Parathyroid adenoma (tissue), 2 donors: ENCODE results near the gene KCNT1.

Source experiments
- H2AFZ ChIP-seq: fragments of 300-600 bp; sonication (generic); one replicate; pipeline ENCODE4 v1.7.0; 2017; ENCODE audit warnings: antibody characterized with exemption, mild to moderate bottlenecking
- H3K27ac ChIP-seq: fragments of 300-600 bp; sonication (generic); one replicate; pipeline ENCODE4 v1.7.0; 2017
- H3K27me3 ChIP-seq: fragments of 300-600 bp; sonication (generic); one replicate; pipeline ENCODE4 v1.7.0; 2017; ENCODE audit warnings: low read length; ENCODE audit not compliant: control insufficient read depth, insufficient read depth
- H3K36me3 ChIP-seq: fragments of 300-600 bp; sonication (generic); one replicate; pipeline ENCODE4 v1.7.0; 2017; ENCODE audit warnings: low read length; ENCODE audit not compliant: control insufficient read depth, insufficient read depth
- H3K4me1 ChIP-seq: fragments of 300-600 bp; sonication (generic); one replicate; pipeline ENCODE4 v1.7.0; 2017; ENCODE audit warnings: control low read depth
- H3K4me2 ChIP-seq: fragments of 300-600 bp; sonication (generic); one replicate; pipeline ENCODE4 v1.7.0; 2017; ENCODE audit warnings: low read length
- H3K4me3 ChIP-seq: fragments of 300-600 bp; sonication (generic); one replicate; pipeline ENCODE4 v1.7.0; 2017; ENCODE audit warnings: low read depth, low read length
- H3K79me2 ChIP-seq: fragments of 300-600 bp; sonication (generic); one replicate; pipeline ENCODE4 v1.7.0; 2017; ENCODE audit warnings: control low read depth
- H3K9ac ChIP-seq: fragments of 300-600 bp; sonication (generic); one replicate; pipeline ENCODE4 v1.7.0; 2017; ENCODE audit warnings: mild to moderate bottlenecking
- H3K9me3 ChIP-seq: fragments of 300-600 bp; sonication (generic); one replicate; pipeline ENCODE4 v1.7.0; 2017; ENCODE audit warnings: low read length; ENCODE audit not compliant: control insufficient read depth
- CTCF ChIP-seq: fragments of 300-600 bp; sonication (generic); IDR thresholded peaks from one replicate; pipeline ENCODE4 v1.7.0; 2017; ENCODE audit warnings: antibody characterized with exemption, mild to moderate bottlenecking
- donor health status: primary hyperparathyroidism.

Gene KCNT1

GRCh38 chr9:135673941-135674340 is 28.0 kb upstream of the KCNT1 start:
- Histone ChIP-seq H3K79me2 (no peaks in the 10 kb centered on the region), H2AFZ (no peak overlapping the region), H3K9ac (no peak overlapping the region), H3K4me1 (no peaks in the 10 kb centered on the region), H3K4me2 (no peak overlapping the region), H3K36me3 (no peaks in the 10 kb centered on the region), H3K4me3 (no peak overlapping the region), H3K9me3 (no peaks in the 10 kb centered on the region), H3K27me3 (no peaks in the 10 kb centered on the region), H3K27ac (no peak overlapping the region)
- TF ChIP-seq CTCF, result no peak

DNA sequence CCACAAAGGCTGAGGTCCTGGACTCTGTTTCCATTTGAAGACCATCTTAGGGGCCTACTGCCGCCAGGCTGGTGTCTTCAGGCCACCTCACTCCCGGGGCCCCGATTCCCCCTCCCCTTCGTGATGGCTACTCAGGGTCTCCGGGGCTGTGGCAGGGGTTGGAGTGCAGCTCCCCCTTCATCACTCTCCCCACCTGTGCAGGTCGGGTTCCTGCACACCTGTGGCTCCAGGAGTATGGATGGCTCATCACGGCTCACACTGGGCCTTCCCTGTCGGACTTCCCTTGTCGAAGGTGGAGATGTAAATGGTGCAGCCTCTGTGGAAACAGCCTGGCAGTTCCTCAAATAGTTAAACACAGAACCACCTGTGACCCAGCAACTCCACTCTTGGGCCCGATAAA is 27.0 kb upstream of the KCNT1 start:
- H3K9me3 ChIP-seq, result no peaks in the 10 kb centered on the region
- no peaks in the 10 kb centered on the region for H3K79me2 ChIP-seq
- H3K4me1 ChIP-seq, result no peaks in the 10 kb centered on the region
- no peak overlapping the region for H3K27ac ChIP-seq
- H3K9ac ChIP-seq, result no peak overlapping the region
- no peak overlapping the region for H3K4me2 ChIP-seq
- H3K27me3 ChIP-seq, result no peaks in the 10 kb centered on the region
- TF ChIP-seq CTCF, result no peak
- no peak overlapping the region for H3K4me3 ChIP-seq
- H2AFZ ChIP-seq, result no peak overlapping the region
- no peaks in the 10 kb centered on the region for H3K36me3 ChIP-seq

DNA sequence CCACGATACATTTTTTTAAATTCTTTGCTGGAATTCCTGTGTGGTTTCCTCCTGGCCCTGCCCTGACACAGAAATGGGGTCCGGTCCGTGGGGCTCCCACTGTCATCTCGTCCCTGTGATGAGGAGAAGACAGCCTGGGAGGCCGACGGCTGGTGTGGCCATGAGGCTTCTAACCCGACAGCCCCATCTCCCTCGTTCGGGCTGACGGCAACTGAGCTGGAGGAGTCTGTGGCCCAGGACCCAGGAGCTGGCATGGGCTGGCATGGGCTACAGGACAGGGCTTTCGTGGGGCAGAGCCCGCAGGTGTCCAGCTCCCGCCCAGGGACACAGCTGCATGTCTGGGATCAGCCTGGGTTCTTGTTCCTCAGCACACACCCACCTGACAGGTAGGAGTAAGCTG is 25.1 kb upstream of the KCNT1 start:
- no peaks in the 10 kb centered on the region for H3K36me3 ChIP-seq
- no peaks in the 10 kb centered on the region for H3K27me3 ChIP-seq
- no peaks in the 10 kb centered on the region for H3K79me2 ChIP-seq
- H3K4me1 ChIP-seq, result no peaks in the 10 kb centered on the region
- no peak overlapping the region for H3K27ac ChIP-seq
- no peak for TF ChIP-seq CTCF
- no peak overlapping the region for H3K4me3 ChIP-seq
- H2AFZ ChIP-seq, result no peak overlapping the region
- no peaks in the 10 kb centered on the region for H3K9me3 ChIP-seq
- H3K4me2 ChIP-seq, result no peak overlapping the region
- no peak overlapping the region for H3K9ac ChIP-seq

DNA sequence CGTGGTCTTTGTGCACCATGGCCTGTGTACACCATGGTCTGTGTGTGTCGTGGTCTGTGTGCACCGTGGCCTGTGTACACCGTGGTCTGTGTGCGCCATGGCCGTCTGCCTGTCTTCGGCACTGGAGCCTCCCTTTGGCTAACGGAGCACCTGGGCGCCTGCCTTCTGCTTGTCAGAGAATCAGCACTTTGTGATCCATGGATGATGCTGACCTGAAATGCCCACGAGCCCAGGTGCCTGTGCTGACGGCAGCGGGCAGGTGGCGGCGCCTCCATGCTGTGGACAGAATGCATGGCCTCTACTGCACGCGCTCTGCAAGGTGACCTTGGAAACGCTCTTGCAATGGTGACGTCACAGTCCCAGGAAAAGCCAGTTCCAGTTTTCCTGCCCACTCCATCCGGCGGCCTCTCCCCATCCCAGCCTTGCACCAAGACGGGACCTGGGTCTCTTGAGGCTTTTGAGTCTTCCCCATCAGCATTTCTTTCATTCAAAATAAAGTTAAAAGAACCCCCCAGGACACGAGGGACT is 24.3 kb upstream of the KCNT1 start:
- no peaks in the 10 kb centered on the region for H3K9me3 ChIP-seq
- H3K36me3 ChIP-seq, result no peaks in the 10 kb centered on the region
- H3K4me1 ChIP-seq, result no peaks in the 10 kb centered on the region
- H3K4me2 ChIP-seq, result no peak overlapping the region
- H3K27me3 ChIP-seq, result no peaks in the 10 kb centered on the region
- no peak for TF ChIP-seq CTCF
- no peak overlapping the region for H3K4me3 ChIP-seq
- no peaks in the 10 kb centered on the region for H3K79me2 ChIP-seq
- no peak overlapping the region for H3K9ac ChIP-seq
- no peak overlapping the region for H3K27ac ChIP-seq
- no peak overlapping the region for H2AFZ ChIP-seq

- H3K27ac ChIP-seq, result no peak overlapping the region
- H3K4me1 ChIP-seq, result no peaks in the 10 kb centered on the region
- H3K36me3 ChIP-seq, result no peaks in the 10 kb centered on the region
- H3K79me2 ChIP-seq, result no peaks in the 10 kb centered on the region
- H3K27me3 ChIP-seq, result peaks cover 2% of the 10 kb centered on the region
- no peak overlapping the region for H3K4me2 ChIP-seq
- no peak for TF ChIP-seq CTCF
- H3K9ac ChIP-seq, result no peak overlapping the region
- no peak overlapping the region for H2AFZ ChIP-seq
- H3K4me3 ChIP-seq, result no peak overlapping the region
- no peaks in the 10 kb centered on the region for H3K9me3 ChIP-seq
Observed at GRCh38 chr9:135678236-135679017, 23.6 kb upstream of the KCNT1 start.
